GM19372 (cell line): ENCODE data around the gene IGF2R.
"Not testable (repeated sequence)": the region's sequence is repeated elsewhere in the genome, so short reads cannot be mapped to it uniquely, and the experiment has no call there.

Experiments
- ATAC-seq: cut with Tn5 transposase; IDR thresholded peaks from one replicate; pipeline ENCODE4 v1.9.1; 2021; ENCODE audit warnings: mild to moderate bottlenecking, low read depth, moderate library complexity; ENCODE audit not compliant: unreplicated experiment

IGF2R gene

GRCh38 chr6:159996087-159996622, 27.3 kb downstream of the IGF2R start:
- ATAC-seq, result no peak

- ATAC-seq, result no peak
These were observed 28.0 kb downstream of the IGF2R start for GRCh38 chr6:159996626-159997497.

GRCh38 chr6:159997498-159998101, 28.7 kb downstream of the IGF2R start:
- ATAC-seq, result no peak

GRCh38 chr6:159998538-159998937, 29.7 kb downstream of the IGF2R start:
- ATAC-seq, result no peak

- ATAC-seq, result no peak
These were observed 30.4 kb downstream of the IGF2R start for GRCh38 chr6:159999240-159999671.

GRCh38 chr6:160000280-160000704, 31.4 kb downstream of the IGF2R start:
- no peak for ATAC-seq

GRCh38 chr6:160000893-160001427, 32.1 kb downstream of the IGF2R start:
- ATAC-seq, result not testable (repeated sequence)

GRCh38 chr6:160002882-160003281, 34.0 kb downstream of the IGF2R start:
- no peak for ATAC-seq

GRCh38 chr6:160004018-160004417, 35.1 kb downstream of the IGF2R start:
- no peak for ATAC-seq

GRCh38 chr6:160004419-160005175, 35.7 kb downstream of the IGF2R start:
- ATAC-seq, result no peak

- ATAC-seq, result no peak
These were observed 36.3 kb downstream of the IGF2R start for GRCh38 chr6:160005211-160005610.

- no peak for ATAC-seq
These were observed 37.1 kb downstream of the IGF2R start for GRCh38 chr6:160005861-160006540.

- ATAC-seq, result no peak
These were observed 38.3 kb downstream of the IGF2R start for GRCh38 chr6:160007145-160007544.

GRCh38 chr6:160007611-160008010, 38.7 kb downstream of the IGF2R start:
- ATAC-seq, result no peak

GRCh38 chr6:160010067-160010466, 41.2 kb downstream of the IGF2R start:
- ATAC-seq, result no peak

GRCh38 chr6:160013987-160014868, 45.3 kb downstream of the IGF2R start:
- no peak for ATAC-seq

- ATAC-seq, result no peak
These were observed 45.9 kb downstream of the IGF2R start for GRCh38 chr6:160014869-160015182.

- ATAC-seq, result no peak
These were observed 47.1 kb downstream of the IGF2R start for GRCh38 chr6:160015778-160016684.
